ENCODE results near the gene SLC45A2.
A peak's percentile ranks its signal among the peaks of the same experiment; 100 is the strongest.

DNA sequence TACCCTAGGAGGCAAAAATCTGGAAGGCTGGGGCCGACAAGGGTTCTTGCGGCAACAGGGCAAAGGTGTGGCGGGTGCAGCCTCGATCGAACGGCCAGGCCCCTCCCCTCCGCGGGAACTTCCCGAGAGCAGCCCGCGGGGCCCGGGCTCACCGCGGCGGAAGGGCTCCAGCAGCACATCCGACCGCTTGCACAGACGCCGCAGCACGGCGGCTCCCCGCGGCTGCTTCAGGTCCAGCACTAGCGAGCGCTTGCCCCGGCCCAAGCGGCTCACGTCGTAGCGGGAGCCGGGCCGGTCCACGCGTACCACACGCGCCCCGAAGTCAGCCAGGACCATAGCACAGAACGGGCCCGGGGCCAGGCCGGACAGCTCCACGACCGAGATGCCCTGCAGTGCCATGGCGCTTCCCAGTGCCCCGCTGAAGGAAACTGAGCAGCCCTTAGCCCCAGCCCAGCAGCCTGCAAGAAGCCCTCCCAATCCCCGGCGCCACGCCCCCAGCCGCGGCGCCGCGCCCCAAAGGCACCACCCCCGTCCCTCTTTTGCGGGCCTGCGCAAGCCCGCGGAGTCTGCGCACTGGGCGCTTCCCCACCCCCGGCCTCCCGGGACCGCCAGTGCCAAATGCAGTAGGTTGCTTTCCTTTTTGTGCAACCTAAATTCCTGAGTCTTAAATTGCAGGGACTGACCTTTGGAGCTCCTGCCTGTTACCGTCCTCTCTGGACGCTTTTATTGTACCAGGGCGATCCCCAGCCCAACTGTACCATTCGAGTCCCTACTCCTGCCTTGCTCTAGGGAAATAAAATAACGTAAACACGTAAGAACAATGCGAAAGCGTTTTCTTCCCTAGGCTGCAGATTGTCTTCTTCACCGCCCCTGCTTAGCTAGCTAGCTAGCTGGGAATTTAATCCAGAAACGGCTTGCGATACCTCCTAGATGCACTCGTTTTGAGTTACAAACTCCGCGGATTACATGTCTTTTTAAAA is 23.4 kb upstream of the SLC45A2 start, which contains the start of gene AMACR:
- no peak for TF ChIP-seq ZBTB7A (IDR thresholded peaks at IDR 0.05; ENCODE audit: low read depth)
- TF ChIP-seq RAD21 (IDR thresholded peaks at IDR 0.05; ENCODE audit: low read depth): no peak; the same call in 1 of the 2 replicates
- TF ChIP-seq CEBPB (IDR thresholded peaks at IDR 0.05): peak; percentile 40; the same call in 1 of the 2 replicates
- TF ChIP-seq CREB1 (IDR thresholded peaks at IDR 0.05; ENCODE audit: low read depth): no peak
- peak; percentile 89 for TF ChIP-seq TAF1 (IDR thresholded peaks at IDR 0.05; ENCODE audit: low read depth)
- TF ChIP-seq USF1 (IDR thresholded peaks at IDR 0.05): no peak
- TF ChIP-seq, protein P1, sequence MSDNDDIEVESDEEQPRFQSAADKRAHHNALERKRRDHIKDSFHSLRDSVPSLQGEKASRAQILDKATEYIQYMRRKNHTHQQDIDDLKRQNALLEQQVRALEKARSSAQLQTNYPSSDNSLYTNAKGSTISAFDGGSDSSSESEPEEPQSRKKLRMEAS (IDR thresholded peaks at IDR 0.05): peak; percentile 76; the same call in 1 of the 2 replicates
